ENCODE results near the gene POGZ.
"Not testable (repeated sequence)": the region's sequence is repeated elsewhere in the genome, so short reads cannot be mapped to it uniquely, and the experiment has no call there.

POGZ gene

GRCh38 chr1:151416231-151416630, 43.1 kb downstream of the POGZ start:
- DNase-seq (ENCODE audit: low read depth in 3 of 3, low spot score in 1 of 3): no peak

DNA sequence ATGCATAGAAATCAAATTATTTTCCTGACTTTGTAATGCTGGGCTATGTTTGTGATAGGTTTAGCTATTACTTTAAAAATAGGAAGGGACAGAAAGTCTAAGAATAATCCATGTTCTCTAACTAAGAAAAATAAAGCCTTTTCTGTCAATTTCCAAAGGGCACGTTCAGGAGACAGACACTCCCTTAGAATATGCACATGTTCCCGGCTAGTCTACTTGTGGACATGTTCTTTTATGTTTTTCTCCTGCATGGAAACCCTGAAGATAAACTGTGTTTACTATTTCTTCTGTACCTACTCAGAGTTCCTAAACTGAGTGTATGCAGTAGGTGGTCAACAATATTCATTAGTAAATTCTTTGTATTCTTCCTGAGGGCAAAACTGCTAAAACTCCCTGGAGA, 47.4 kb downstream of the POGZ start:
- DNase-seq (ENCODE audit: low read depth in 3 of 3, low spot score in 1 of 3): no peak

DNA sequence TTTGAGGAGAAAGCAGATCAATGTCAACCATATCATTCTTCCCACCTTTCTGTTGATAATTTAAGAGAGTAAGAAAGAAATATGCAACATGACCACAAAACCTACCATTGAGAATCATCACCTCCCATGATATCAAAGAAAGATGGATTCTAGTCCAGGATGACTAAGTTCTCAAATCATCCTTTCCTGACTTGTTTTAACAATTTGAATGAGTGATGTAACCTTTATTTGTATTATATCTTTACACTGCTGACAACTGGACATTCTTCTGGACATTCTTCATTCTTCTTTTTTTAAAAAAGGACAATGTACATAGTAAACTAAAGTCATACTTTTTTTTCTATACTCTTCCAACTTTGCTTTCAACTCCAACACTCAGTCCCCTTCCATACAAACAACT, 50.4 kb downstream of the POGZ start:
- DNase-seq (ENCODE audit: low read depth in 3 of 3, low spot score in 1 of 3): no peak

- no peak for DNase-seq (ENCODE audit: low read depth in 3 of 3, low spot score in 1 of 3)
These were observed 52.0 kb downstream of the POGZ start for GRCh38 chr1:151407304-151407703.

DNA sequence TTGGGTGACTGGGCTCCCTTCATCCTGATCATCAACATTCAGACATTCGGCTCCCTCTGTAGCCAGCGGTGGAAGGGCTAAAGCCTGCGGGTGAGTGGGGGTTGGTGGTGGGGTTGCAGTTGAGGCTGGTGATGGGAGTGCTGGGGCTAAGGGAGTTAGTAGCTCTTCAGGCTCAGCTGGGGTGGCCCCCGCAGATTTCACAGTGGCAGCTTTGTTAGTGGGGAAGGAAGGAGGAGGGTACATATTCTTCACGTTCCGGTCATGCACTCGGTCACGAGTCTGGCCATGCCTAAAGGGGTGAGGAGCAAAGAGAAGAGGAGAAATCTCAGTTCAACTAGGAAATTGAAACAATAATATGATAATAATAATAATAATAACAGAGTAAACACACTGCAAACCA, 53.1 kb downstream of the POGZ start:
- DNase-seq (ENCODE audit: low read depth in 3 of 3, low spot score in 1 of 3): no peak

DNA sequence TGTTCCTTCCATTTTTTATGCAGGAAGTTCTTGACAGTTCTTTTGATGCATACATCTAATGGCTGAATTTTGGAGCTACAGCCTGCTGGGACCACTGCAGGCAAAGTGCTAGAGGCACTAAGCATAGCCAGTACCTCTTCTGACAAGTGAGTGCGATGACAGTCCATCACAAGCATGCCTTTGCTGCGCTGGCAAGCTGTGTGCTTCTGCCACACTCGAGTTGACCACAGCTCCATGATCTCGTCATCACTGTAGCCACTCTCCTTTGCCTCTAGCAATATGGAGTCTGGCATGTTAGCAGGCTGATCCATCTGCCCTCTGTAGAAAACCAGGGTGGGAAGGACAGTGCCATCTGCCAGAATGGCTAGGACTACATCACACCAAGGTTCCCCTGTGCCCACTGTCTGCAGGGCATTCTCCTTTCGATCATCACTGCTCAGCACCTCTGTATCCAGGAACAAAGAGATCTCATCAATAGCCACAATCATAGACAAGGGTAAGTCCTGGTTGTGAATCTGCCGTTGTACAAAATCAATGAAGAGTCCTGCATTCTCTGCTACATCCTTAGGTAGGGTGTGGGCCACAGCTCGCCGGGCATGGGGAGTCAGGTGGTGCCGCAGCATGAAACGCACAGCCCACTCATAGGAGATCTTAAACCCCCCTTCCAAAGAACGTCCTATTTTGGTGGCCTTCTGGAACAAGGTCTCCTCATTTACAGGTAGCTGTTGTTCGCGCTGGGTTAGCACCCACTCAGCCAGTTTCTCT, 53.9 kb downstream of the POGZ start:
- no peak for DNase-seq (ENCODE audit: low read depth in 3 of 3, low spot score in 1 of 3)

DNA sequence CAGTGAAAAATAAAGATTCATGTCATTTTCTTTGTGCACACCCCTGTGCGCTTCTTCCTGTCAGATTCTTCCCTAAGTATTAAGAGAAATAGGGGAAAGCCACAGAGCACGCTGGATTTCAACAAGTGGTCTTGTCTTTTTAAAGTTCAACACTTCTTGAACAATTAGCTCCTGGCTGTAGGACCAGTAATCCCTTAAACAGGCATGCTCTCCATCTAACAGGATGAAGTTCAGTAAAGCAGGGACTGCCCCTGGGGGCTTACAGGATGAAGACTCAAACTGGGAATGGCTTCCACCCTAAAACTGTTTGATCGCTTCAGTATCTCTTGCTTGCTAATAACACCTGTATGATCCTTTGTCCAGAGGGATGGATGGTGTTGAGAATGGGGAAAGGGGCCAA, 55.7 kb downstream of the POGZ start:
- no peak for DNase-seq (ENCODE audit: low read depth in 3 of 3, low spot score in 1 of 3)

GRCh38 chr1:151402764-151403163, 56.5 kb downstream of the POGZ start:
- DNase-seq (ENCODE audit: low read depth in 3 of 3, low spot score in 1 of 3): no peak

DNA sequence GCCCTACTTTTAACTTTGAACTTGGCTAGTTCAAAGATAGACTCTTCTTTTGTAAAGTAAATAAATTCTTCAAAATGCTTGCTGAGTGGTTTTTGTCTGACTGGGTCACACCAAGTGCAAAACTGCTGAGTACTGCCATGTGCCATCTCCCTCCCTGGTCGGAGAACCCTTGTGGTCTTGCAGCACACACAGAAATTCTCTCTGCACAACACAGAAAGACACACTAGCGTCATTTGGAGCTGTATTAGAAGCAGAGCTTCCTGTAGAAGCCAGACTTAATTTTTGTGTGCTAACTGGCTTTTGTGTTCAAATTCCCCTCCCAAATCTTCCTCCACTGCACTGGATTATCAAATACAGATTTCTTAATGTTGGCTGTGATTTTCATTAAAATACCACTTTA, 57.4 kb downstream of the POGZ start:
- no peak for DNase-seq (ENCODE audit: low read depth in 3 of 3, low spot score in 1 of 3)

DNA sequence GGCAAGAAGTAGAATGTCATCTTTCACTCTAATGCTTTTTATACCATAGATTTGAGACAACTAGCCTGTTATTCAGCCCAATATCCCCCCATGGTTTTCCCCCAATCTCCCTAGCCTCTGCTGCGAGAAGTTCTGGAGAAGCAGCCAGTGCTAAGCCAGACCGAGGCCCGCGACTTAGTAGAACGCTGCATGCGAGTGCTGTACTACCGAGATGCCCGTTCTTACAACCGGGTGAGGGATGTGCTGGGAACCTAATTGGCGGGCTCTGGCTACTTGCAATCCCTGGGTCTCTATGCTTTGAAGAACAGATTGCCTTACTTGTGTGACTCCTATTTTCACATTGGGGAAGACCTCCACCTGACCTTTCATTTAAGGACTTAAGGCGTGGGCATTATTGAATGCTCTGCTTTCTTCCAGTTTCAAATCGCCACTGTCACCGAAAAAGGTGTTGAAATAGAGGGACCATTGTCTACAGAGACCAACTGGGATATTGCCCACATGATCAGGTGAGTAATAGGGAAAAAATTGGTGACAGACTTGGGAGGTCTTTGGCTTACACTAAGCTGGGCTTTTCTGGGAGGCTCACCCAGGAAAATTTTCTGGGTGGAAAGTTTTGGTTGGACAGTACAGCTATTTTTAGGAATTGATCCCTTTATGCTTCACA, 58.0 kb downstream of the POGZ start:
- DNase-seq (ENCODE audit: low read depth in 3 of 3, low spot score in 1 of 3): no peak

GRCh38 chr1:151399324-151400171, 59.7 kb downstream of the POGZ start, which contains the start of gene PSMB4:
Gene PSMB4, plus strand, starts transcription at chr1:151399573. Its CDS starts 15 bp downstream, at chr1:151399588.
- peak; percentile 48 to 62 (median 55) for DNase-seq (ENCODE audit: low read depth in 3 of 3, low spot score in 1 of 3)

DNA sequence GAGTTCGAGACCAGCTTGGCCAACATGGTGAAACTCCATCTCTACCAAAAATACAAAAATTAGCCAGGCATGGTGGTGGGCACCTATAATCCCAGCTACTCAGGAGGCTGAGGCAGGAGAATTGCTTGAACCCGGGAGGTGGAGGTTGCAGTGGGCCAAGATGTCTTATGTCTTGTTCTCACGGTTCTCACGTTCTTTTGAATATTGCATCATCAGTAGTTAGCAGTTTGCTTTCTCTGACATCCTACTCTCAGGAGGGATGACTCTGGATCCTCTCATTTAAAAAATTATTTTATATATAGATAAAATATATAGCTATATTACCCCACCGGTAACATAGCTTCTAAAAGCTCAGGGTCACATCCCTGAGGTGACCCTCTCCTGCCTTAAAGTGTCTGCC, 63.0 kb downstream of the POGZ start:
- not testable (repeated sequence) for DNase-seq (ENCODE audit: low read depth in 3 of 3, low spot score in 1 of 3)

DNA sequence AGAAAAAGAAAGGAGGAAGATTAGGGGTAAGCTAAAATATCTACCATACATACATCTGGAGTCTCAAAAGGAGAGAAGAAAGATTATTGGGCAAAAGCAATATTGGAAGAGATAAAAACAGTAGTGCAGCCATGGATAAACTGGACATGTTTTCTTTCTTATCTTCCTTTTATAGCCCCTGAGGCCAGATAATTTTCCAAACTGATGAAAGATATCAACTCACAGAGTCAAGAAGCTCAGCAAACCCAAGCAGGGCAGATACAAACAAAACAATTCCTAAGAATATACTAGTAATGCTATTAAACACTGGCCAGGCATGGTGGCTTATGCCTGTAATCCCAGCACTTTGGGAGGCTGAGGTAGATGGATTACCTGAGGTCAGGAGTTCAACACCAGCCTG, 65.7 kb downstream of the POGZ start:
- no peak for DNase-seq (ENCODE audit: low read depth in 3 of 3, low spot score in 1 of 3)

- no peak for DNase-seq (ENCODE audit: low read depth in 3 of 3, low spot score in 1 of 3)
These were observed 68.2 kb downstream of the POGZ start for GRCh38 chr1:151391079-151391563.

GRCh38 chr1:151390221-151391078, 68.8 kb downstream of the POGZ start:
- DNase-seq (ENCODE audit: low read depth in 3 of 3, low spot score in 1 of 3): not testable (repeated sequence)

GRCh38 chr1:151386002-151386401, 73.3 kb downstream of the POGZ start:
- no peak for DNase-seq (ENCODE audit: low read depth in 3 of 3, low spot score in 1 of 3)

- no peak for DNase-seq (ENCODE audit: low read depth in 3 of 3, low spot score in 1 of 3)
These were observed 74.7 kb downstream of the POGZ start for GRCh38 chr1:151384584-151384983.

DNA sequence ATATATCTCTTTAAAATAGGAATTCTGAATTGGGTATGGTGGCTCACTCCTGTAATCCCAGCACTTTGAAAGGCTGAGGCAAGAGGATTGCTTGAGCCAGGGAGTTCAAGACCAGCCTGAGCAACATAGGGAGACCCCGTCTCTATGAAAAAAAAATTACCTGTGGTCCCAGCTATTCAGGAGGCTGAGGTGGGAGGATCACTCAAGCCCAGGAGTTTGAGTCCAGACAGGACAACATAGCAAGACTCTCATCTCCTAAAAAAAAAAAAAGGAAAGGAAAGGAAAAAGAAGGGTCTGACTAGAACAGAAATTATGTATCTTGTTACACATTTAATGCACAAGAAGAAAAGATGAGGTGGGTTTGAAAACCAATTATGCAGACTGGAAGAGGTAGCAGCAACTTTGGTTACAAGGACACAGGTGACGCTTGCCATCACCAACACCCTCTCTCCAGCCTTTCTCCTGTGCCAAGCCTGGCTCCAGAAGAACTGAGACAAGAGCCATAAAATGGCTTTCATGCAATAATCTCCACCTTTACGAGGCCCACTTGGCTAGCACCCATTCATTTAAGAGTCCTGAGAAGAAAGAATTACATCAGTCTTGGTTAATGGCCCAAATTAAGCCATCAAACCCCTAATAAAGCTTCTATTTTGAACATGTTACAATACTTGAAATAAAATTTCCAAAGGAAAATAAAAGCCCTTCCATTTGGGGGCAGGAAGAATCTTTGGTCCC, 82.0 kb downstream of the POGZ start:
- DNase-seq (ENCODE audit: low read depth in 3 of 3, low spot score in 1 of 3): no peak

DNA sequence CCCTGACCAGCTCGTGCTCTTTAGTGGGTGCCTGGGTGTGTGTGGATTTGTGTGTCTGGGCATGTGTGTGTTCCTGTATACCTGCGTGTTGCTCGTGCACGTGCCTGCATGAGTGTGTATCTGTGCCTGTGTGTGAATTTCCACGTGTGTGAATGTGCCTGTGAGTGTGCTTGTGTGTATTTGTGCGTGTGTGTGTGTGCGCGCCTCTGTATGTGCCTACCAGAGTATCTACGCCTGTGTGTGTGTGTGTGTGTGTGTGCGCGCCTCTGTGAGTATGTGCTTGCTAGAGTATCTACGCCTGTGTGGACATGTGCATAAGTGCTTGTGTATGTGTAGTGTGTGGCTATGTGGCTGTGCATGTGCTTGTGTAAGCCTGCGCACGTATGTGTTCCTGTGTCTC, 86.1 kb downstream of the POGZ start:
- DNase-seq (ENCODE audit: low read depth in 3 of 3, low spot score in 1 of 3): no peak
